MCF 10A (cell line): ENCODE measurements around the gene HTR6. TPM values are rescaled to one million over a fixed set of nuclear protein-coding genes. Genes with fewer than 3 reads are reported as not detected.
"Not testable (repeated sequence)": the region's sequence is repeated elsewhere in the genome, so short reads cannot be mapped to it uniquely, and the experiment has no call there.

Source experiments
- BruUV-seq: library from RNA; stranded (reverse); fragments of 400-500 nt; replicated peaks from 2 replicates; lab custom pipeline; 2021; lab: Mats Ljungman, UMichigan
- CTCF ChIA-PET: fragments of 300-600 bp; sonication (Branson Sonifier 250); formaldehyde crosslinking; extraction: SDS; loops from one replicate; lab custom pipeline; 2021; ENCODE audit warnings: antibody characterized with exemption, inconsistent platforms; lab: Yijun Ruan, JAX
- POLR2A ChIA-PET: fragments of 300-600, 350-650 bp; sonication (Branson Sonifier 250); formaldehyde crosslinking; extraction: SDS; loops from one replicate; lab custom pipeline; 2020; ENCODE audit warnings: antibody characterized with exemption, inconsistent platforms; lab: Yijun Ruan, JAX
- DNase-seq: peaks from one replicate; pipeline ENCODE4 v3.0.0-alpha.2; 2018; ENCODE audit not compliant: unreplicated experiment
- H3K27ac Mint-ChIP-seq: one replicate; pipeline ENCODE4 v1.8.0; 2022; ENCODE audit warnings: mild to moderate bottlenecking, low read depth, mixed read lengths; ENCODE audit not compliant: unreplicated experiment
- H3K27me3 Mint-ChIP-seq: one replicate; pipeline ENCODE4 v1.8.0; 2022; ENCODE audit warnings: mixed read lengths; ENCODE audit not compliant: insufficient read depth, unreplicated experiment
- H3K36me3 Mint-ChIP-seq: one replicate; pipeline ENCODE4 v1.8.0; 2022; ENCODE audit warnings: mild to moderate bottlenecking, moderate library complexity, mixed read lengths; ENCODE audit not compliant: insufficient read depth, unreplicated experiment
- H3K4me1 Mint-ChIP-seq: one replicate; pipeline ENCODE4 v1.8.0; 2022; ENCODE audit warnings: mixed read lengths; ENCODE audit not compliant: insufficient read depth, unreplicated experiment
- H3K4me3 Mint-ChIP-seq: one replicate; pipeline ENCODE4 v1.8.0; 2022; ENCODE audit warnings: mild to moderate bottlenecking, moderate library complexity, mixed read lengths; ENCODE audit not compliant: unreplicated experiment
- H3K9me3 Mint-ChIP-seq: one replicate; pipeline ENCODE4 v1.8.0; 2022; ENCODE audit warnings: mixed read lengths; ENCODE audit not compliant: unreplicated experiment
- CTCF ChIP-seq: fragments of 200-600 bp; IDR thresholded peaks from one replicate; pipeline ENCODE4 v1.8.0; 2022; ENCODE audit warnings: antibody characterized with exemption, mild to moderate bottlenecking; ENCODE audit not compliant: unreplicated experiment
- intact Hi-C: fragments of 100-400 bp; cut with micrococcal nuclease; formaldehyde crosslinking; loops from 2 replicates; pipeline ENCODE4 v1.14.1; 2022
- total RNA-seq: library from RNA; stranded (reverse); gene quantifications from 2 replicates; pipeline ENCODE4 v1.2.3, GENCODE V29; 2022

HTR6 gene
- total RNA-seq, 1 experiment from 2014 or later, result not detected

GRCh38 chr1:19632211-19632610 is 32.5 kb upstream of the HTR6 start:
- Mint-ChIP-seq H3K4me3 (no peak overlapping the region), H3K27ac (no peak overlapping the region), H3K4me1 (peaks cover 6% of the 10 kb centered on the region), H3K27me3 (no peaks in the 10 kb centered on the region), H3K36me3 (peaks cover 22% of the 10 kb centered on the region), H3K9me3 (no peaks in the 10 kb centered on the region)
- BruUV-seq, result no TSS peak
- ChIA-PET POLR2A (interaction anchor here (0.6 to 1.7 kb wide), 3 partner anchors 12 to 19 kb away, joined by 4 to 6 read pairs (median 6); no protein-coding TSS in a partner anchor), CTCF (no interaction called here)
- TF ChIP-seq CTCF, result no peak
- intact Hi-C loops, result no loop called here
- DNase-seq, result no peak

- ChIA-PET CTCF (no interaction called here), POLR2A (interaction anchor here (0.6 kb wide), 1 partner anchor 22 kb away, joined by 3 read pairs; no protein-coding TSS in a partner anchor)
- Mint-ChIP-seq H3K27ac (no peak overlapping the region), H3K4me1 (peaks cover 6% of the 10 kb centered on the region), H3K27me3 (no peaks in the 10 kb centered on the region), H3K36me3 (peaks cover 13% of the 10 kb centered on the region), H3K4me3 (no peak overlapping the region), H3K9me3 (no peaks in the 10 kb centered on the region)
- intact Hi-C loops, result no loop called here
- BruUV-seq, result no TSS peak
- TF ChIP-seq CTCF, result no peak
- no peak for DNase-seq
These were observed 31.6 kb upstream of the HTR6 start for GRCh38 chr1:19633106-19633505.

GRCh38 chr1:19635064-19635463 is 29.6 kb upstream of the HTR6 start:
- ChIA-PET POLR2A (interaction anchor here (0.9 to 1.3 kb wide), 3 partner anchors 10 to 16 kb away, joined by 3 to 6 read pairs (median 3); no protein-coding TSS in a partner anchor), CTCF (interaction anchor here (0.6 kb wide), 1 partner anchor 272 kb away, joined by 3 read pairs; no protein-coding TSS in a partner anchor)
- H3K4me1 Mint-ChIP-seq, H3K27ac Mint-ChIP-seq, H3K36me3 Mint-ChIP-seq, intact Hi-C loops, BruUV-seq, H3K4me3 Mint-ChIP-seq, H3K9me3 Mint-ChIP-seq, DNase-seq, H3K27me3 Mint-ChIP-seq: not testable (repeated sequence)

- ChIA-PET CTCF (interaction anchor here (0.5 to 0.7 kb wide), 3 partner anchors 18 to 273 kb away, joined by 3 to 4 read pairs (median 3); no protein-coding TSS in a partner anchor), POLR2A (interaction anchor here (0.9 to 1.3 kb wide), 3 partner anchors 11 to 17 kb away, joined by 3 to 6 read pairs (median 3); no protein-coding TSS in a partner anchor)
- H3K36me3 Mint-ChIP-seq, result peaks cover 7% of the 10 kb centered on the region
- no peak overlapping the region for H3K27ac Mint-ChIP-seq
- H3K4me1 Mint-ChIP-seq, result peaks cover 15% of the 10 kb centered on the region
- TF ChIP-seq CTCF, result no peak
- no peaks in the 10 kb centered on the region for H3K9me3 Mint-ChIP-seq
- intact Hi-C loops, result no loop called here
- DNase-seq, result peak; percentile 86
- no peak overlapping the region for H3K4me3 Mint-ChIP-seq
- no peaks in the 10 kb centered on the region for H3K27me3 Mint-ChIP-seq
- no TSS peak for BruUV-seq
These were observed 29.0 kb upstream of the HTR6 start for GRCh38 chr1:19635646-19636045.
